Measurements from ENCODE around the gene POMGNT1.
"Not testable (repeated sequence)": the region's sequence is repeated elsewhere in the genome, so short reads cannot be mapped to it uniquely, and the experiment has no call there.

POMGNT1 gene

DNA sequence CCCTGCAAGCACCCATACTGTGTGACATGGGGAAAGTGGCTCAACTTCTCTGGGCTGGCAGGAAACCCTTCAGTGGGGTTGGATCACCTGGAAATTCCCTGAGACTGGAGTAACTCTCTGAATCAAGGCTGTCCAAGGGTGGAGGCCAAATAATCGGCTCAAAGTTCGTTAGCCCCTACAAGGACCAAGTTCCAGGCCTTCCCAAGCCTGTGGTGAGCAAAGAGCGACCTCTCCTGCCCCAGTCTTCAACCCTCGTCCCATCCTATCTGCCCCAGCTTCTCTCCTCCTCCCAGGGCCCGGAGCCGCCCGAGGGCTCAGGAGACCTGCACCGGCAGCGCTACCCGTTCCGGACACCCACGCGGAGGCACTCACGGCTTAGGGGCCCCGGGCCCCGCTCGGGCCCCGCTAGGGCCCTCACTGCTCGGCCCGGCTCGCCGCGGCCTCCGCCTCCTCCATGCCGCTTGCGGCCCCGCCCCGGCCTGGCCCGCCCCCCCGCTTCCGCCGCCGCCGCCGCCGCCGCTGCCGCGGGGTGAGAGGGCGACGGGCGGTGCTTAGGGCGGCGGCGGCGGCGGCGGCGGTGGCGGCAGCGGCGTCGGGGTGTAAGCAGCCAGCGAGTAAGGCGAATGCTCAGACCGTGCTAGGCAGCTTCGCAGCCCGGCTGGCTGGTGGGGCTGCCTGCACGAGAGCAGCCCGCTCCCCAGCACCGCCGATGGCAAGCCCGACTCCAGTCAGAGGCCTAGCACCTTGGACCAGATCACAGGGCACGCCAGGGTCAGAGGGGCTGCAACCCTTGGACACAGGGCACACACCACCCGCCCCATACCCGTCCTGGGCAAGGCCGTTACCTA, at the start of gene POMGNT1:
Gene POMGNT1 (minus strand): TSS at position 471 of the 848 bp plus-strand sequence. CDS start 613 bp downstream, outside the sequence.
- Histone ChIP-seq H3K4me1 (ENCODE audit: insufficient read depth, low read length, severe bottlenecking) (peaks cover 31% of the 10 kb centered on the region), H3K27ac (ENCODE audit: low read depth, low read length, poor library complexity, severe bottlenecking) (peak within 1 kb of the TSS; percentile 58), H3K36me3 (ENCODE audit: insufficient read depth, low read length) (peaks cover 4% of the 10 kb centered on the region; the same call in 1 of the 2 replicates), H3K9ac (ENCODE audit: low read length) (peak within 1 kb of the TSS; percentile 91), H4K20me1 (ENCODE audit: insufficient read depth, low read length) (no peaks in the 10 kb centered on the region), H3K9me2 (ENCODE audit: low read depth, low read length) (no peaks in the 10 kb centered on the region), H3K79me2 (ENCODE audit: insufficient read depth, low read length) (no peaks in the 10 kb centered on the region), H3K4me3 (ENCODE audit: low read depth, low read length, poor library complexity, severe bottlenecking) (peak within 1 kb of the TSS; percentile 79), H3K9me3 (ENCODE audit: low read length) (no peaks in the 10 kb centered on the region), H3F3A (ENCODE audit: insufficient read depth, low read length) (peaks cover 4% of the 10 kb centered on the region; the same call in 1 of the 2 replicates), H3K4me2 (ENCODE audit: low read length) (peak within 1 kb of the TSS; percentile 97), H2AFZ (ENCODE audit: low read length) (no peak within 1 kb of the TSS), H3K27me3 (ENCODE audit: insufficient read depth, low read length) (no peaks in the 10 kb centered on the region)
- TF ChIP-seq, protein P1, sequence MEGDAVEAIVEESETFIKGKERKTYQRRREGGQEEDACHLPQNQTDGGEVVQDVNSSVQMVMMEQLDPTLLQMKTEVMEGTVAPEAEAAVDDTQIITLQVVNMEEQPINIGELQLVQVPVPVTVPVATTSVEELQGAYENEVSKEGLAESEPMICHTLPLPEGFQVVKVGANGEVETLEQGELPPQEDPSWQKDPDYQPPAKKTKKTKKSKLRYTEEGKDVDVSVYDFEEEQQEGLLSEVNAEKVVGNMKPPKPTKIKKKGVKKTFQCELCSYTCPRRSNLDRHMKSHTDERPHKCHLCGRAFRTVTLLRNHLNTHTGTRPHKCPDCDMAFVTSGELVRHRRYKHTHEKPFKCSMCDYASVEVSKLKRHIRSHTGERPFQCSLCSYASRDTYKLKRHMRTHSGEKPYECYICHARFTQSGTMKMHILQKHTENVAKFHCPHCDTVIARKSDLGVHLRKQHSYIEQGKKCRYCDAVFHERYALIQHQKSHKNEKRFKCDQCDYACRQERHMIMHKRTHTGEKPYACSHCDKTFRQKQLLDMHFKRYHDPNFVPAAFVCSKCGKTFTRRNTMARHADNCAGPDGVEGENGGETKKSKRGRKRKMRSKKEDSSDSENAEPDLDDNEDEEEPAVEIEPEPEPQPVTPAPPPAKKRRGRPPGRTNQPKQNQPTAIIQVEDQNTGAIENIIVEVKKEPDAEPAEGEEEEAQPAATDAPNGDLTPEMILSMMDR (IDR thresholded peaks at IDR 0.05; ENCODE audit: low read length), result peak; percentile 37; the same call in 1 of the 2 replicates
- TF ChIP-seq EZH2 (IDR thresholded peaks at IDR 0.05; ENCODE audit: borderline replicate concordance, low read length), result no peak

- no peaks in the 10 kb centered on the region for H3K79me2 ChIP-seq (ENCODE audit: insufficient read depth, low read length)
- no peaks in the 10 kb centered on the region for H3K27me3 ChIP-seq (ENCODE audit: insufficient read depth, low read length)
- peak within 1 kb of the TSS; percentile 85 for H3K4me2 ChIP-seq (ENCODE audit: low read length)
- peak within 1 kb of the TSS; percentile 85 for H3K4me3 ChIP-seq (ENCODE audit: low read depth, low read length, poor library complexity, severe bottlenecking)
- peak within 1 kb of the TSS; percentile 91 for H3K9ac ChIP-seq (ENCODE audit: low read length)
- H3F3A ChIP-seq (ENCODE audit: insufficient read depth, low read length), result 0 out of 2 replicates have a peak, but pooled peaks cover 6% of the 10 kb centered on the region
- H3K9me3 ChIP-seq (ENCODE audit: low read length), result no peaks in the 10 kb centered on the region
- 0 out of 2 replicates have a peak within 1 kb of the TSS, but pooled peaks have one; percentile 15 for H2AFZ ChIP-seq (ENCODE audit: low read length)
- H3K4me1 ChIP-seq (ENCODE audit: insufficient read depth, low read length, severe bottlenecking), result peaks cover 32% of the 10 kb centered on the region
- H4K20me1 ChIP-seq (ENCODE audit: insufficient read depth, low read length), result no peaks in the 10 kb centered on the region
- no peaks in the 10 kb centered on the region for H3K9me2 ChIP-seq (ENCODE audit: low read depth, low read length)
- TF ChIP-seq, protein P1 (IDR thresholded peaks at IDR 0.05; ENCODE audit: low read length), result no peak
- no peak for TF ChIP-seq EZH2 (IDR thresholded peaks at IDR 0.05; ENCODE audit: borderline replicate concordance, low read length)
- H3K36me3 ChIP-seq (ENCODE audit: insufficient read depth, low read length), result peaks cover 32% of the 10 kb centered on the region
- peak within 1 kb of the TSS; percentile 78 for H3K27ac ChIP-seq (ENCODE audit: low read depth, low read length, poor library complexity, severe bottlenecking)
Observed at GRCh38 chr1:46247436-46248121, 49.3 kb upstream of the POMGNT1 start, which contains the start of gene RAD54L. Gene RAD54L (plus strand): TSS chr1:46247763. CDS start chr1:46248406, 643 bp downstream.

GRCh38 chr1:46246548-46247435, 48.6 kb upstream of the POMGNT1 start:
- H3F3A ChIP-seq (ENCODE audit: insufficient read depth, low read length), result 0 out of 2 replicates have a peak, but pooled peaks cover 6% of the 10 kb centered on the region
- peak overlapping the region; percentile 28 for H3K27ac ChIP-seq (ENCODE audit: low read depth, low read length, poor library complexity, severe bottlenecking)
- H3K27me3 ChIP-seq (ENCODE audit: insufficient read depth, low read length), result no peaks in the 10 kb centered on the region
- H3K9me2 ChIP-seq (ENCODE audit: low read depth, low read length), result no peaks in the 10 kb centered on the region
- TF ChIP-seq EZH2 (IDR thresholded peaks at IDR 0.05; ENCODE audit: borderline replicate concordance, low read length), result no peak
- TF ChIP-seq, protein P1 (IDR thresholded peaks at IDR 0.05; ENCODE audit: low read length), result no peak
- H3K4me1 ChIP-seq (ENCODE audit: insufficient read depth, low read length, severe bottlenecking), result peaks cover 32% of the 10 kb centered on the region
- peaks cover 24% of the 10 kb centered on the region for H3K36me3 ChIP-seq (ENCODE audit: insufficient read depth, low read length)
- 0 out of 2 replicates have a peak overlapping the region, but pooled peaks have one; percentile 15 for H2AFZ ChIP-seq (ENCODE audit: low read length)
- H4K20me1 ChIP-seq (ENCODE audit: insufficient read depth, low read length), result no peaks in the 10 kb centered on the region
- peak overlapping the region; percentile 66 for H3K9ac ChIP-seq (ENCODE audit: low read length)
- no peaks in the 10 kb centered on the region for H3K79me2 ChIP-seq (ENCODE audit: insufficient read depth, low read length)
- H3K4me2 ChIP-seq (ENCODE audit: low read length), result peak overlapping the region; percentile 74
- H3K4me3 ChIP-seq (ENCODE audit: low read depth, low read length, poor library complexity, severe bottlenecking), result peak overlapping the region; percentile 65
- H3K9me3 ChIP-seq (ENCODE audit: low read length), result no peaks in the 10 kb centered on the region

GRCh38 chr1:46246136-46246535, 47.9 kb upstream of the POMGNT1 start:
- peaks cover 32% of the 10 kb centered on the region for H3K4me1 ChIP-seq (ENCODE audit: insufficient read depth, low read length, severe bottlenecking)
- not testable (repeated sequence) for H4K20me1 ChIP-seq (ENCODE audit: insufficient read depth, low read length); H3K27me3 ChIP-seq (ENCODE audit: insufficient read depth, low read length); H3K9me2 ChIP-seq (ENCODE audit: low read depth, low read length); H3K27ac ChIP-seq (ENCODE audit: low read depth, low read length, poor library complexity, severe bottlenecking); H3K79me2 ChIP-seq (ENCODE audit: insufficient read depth, low read length); H2AFZ ChIP-seq (ENCODE audit: low read length); H3F3A ChIP-seq (ENCODE audit: insufficient read depth, low read length); H3K9me3 ChIP-seq (ENCODE audit: low read length)
- peak overlapping the region; percentile 66; the same call in 1 of the 2 replicates for H3K9ac ChIP-seq (ENCODE audit: low read length)
- peaks cover 18% of the 10 kb centered on the region for H3K36me3 ChIP-seq (ENCODE audit: insufficient read depth, low read length)
- H3K4me2 ChIP-seq (ENCODE audit: low read length), result peak overlapping the region; percentile 74
- peak overlapping the region; percentile 65 for H3K4me3 ChIP-seq (ENCODE audit: low read depth, low read length, poor library complexity, severe bottlenecking)
